Measurements from ENCODE around the gene RIN2. TPM values are rescaled to one million over a fixed set of nuclear protein-coding genes. Genes with fewer than 3 reads are reported as not detected.

Gene RIN2
- total RNA-seq, 1 donor from 2014 or later, result 48.8 TPM

DNA sequence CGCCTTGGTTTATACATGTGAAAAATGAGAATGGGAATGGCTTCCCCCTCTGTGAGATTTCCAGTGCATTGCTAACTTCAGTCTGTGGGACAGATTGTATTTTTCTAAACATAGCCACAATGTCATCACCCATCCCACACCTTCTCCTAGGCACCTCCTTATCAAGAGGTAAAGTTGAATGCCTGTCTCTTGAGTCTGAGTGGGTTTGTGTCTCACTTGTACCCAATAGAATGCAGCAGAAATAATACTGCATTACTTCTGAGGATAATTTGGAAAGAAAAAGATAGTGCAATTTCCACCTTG, 27.9 kb downstream of the RIN2 start:
- peaks cover 75% of the 10 kb centered on the region for H3K4me1 ChIP-seq
- H3K27ac ChIP-seq (replicated peaks), result peak overlapping the region; percentile 90
- peak overlapping the region; percentile 20 for H3K4me3 ChIP-seq
- intact Hi-C loops (cut with micrococcal nuclease), result loop anchor here (10.0 kb wide), 1 partner anchor 209 kb away; no protein-coding TSS in a partner anchor
- no peaks in the 10 kb centered on the region for H3K27me3 ChIP-seq (ENCODE audit: low read depth)
- no peak for DNase-seq
- no peaks in the 10 kb centered on the region for H3K36me3 ChIP-seq
- peaks cover 13% of the 10 kb centered on the region for H3K9me3 ChIP-seq (replicated peaks)
- TF ChIP-seq, protein P1, sequence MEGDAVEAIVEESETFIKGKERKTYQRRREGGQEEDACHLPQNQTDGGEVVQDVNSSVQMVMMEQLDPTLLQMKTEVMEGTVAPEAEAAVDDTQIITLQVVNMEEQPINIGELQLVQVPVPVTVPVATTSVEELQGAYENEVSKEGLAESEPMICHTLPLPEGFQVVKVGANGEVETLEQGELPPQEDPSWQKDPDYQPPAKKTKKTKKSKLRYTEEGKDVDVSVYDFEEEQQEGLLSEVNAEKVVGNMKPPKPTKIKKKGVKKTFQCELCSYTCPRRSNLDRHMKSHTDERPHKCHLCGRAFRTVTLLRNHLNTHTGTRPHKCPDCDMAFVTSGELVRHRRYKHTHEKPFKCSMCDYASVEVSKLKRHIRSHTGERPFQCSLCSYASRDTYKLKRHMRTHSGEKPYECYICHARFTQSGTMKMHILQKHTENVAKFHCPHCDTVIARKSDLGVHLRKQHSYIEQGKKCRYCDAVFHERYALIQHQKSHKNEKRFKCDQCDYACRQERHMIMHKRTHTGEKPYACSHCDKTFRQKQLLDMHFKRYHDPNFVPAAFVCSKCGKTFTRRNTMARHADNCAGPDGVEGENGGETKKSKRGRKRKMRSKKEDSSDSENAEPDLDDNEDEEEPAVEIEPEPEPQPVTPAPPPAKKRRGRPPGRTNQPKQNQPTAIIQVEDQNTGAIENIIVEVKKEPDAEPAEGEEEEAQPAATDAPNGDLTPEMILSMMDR (IDR thresholded peaks at IDR 0.05; ENCODE audit: borderline replicate concordance), result no peak

DNA sequence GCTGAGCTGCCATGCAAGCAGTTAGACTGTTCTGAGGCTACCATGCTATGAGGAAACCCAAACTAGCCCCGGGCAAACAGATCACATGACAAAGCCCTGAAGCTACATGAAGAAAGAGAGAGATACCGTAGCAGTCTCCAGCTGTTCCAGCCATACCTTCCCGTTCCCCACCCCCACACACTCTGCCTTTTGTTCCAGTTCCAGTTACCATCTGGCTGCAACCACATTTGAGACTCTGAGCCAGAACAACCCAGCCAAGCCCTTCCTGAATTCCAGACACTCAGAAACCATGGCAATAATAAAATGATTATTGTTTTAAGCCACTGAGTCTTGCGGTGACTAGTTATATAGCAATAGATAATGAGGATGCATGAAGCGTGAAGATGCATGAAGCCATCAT, 28.3 kb downstream of the RIN2 start:
- TF ChIP-seq, protein P1 (IDR thresholded peaks at IDR 0.05; ENCODE audit: borderline replicate concordance), result no peak
- Histone ChIP-seq H3K4me3 (peak overlapping the region; percentile 20), H3K4me1 (peaks cover 72% of the 10 kb centered on the region), H3K27ac (replicated peaks) (peak overlapping the region; percentile 90), H3K36me3 (no peaks in the 10 kb centered on the region), H3K9me3 (replicated peaks) (peaks cover 13% of the 10 kb centered on the region), H3K27me3 (ENCODE audit: low read depth) (no peaks in the 10 kb centered on the region)
- intact Hi-C loops (cut with micrococcal nuclease), result loop anchor here (10.0 kb wide), 1 partner anchor 208 kb away; no protein-coding TSS in a partner anchor
- DNase-seq, result peak; percentile 59

DNA sequence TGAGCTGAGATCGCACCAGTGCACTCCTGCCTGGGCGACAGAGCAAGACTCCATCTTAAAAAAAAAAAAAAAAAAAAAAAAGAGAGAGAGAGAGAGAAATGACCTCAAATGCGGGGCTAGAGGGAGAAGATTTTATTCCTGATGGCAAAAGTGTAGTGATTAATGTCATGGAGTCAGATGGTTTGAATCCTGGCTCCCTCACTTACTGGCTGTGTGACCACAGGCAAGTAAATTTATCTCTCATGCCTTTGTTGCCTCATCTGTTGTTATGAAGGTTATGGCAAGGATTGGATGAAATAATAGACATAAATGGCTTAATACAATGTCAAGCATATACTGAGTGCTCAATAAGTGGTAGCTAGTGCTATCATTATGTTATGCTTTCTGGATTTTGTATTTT, 29.3 kb downstream of the RIN2 start:
- Histone ChIP-seq H3K4me3 (no peak overlapping the region), H3K4me1 (peaks cover 79% of the 10 kb centered on the region), H3K27ac (replicated peaks) (peak overlapping the region; percentile 90), H3K9me3 (replicated peaks) (peaks cover 13% of the 10 kb centered on the region), H3K27me3 (ENCODE audit: low read depth) (no peaks in the 10 kb centered on the region), H3K36me3 (no peaks in the 10 kb centered on the region)
- DNase-seq, result no peak
- intact Hi-C loops (cut with micrococcal nuclease), result loop anchor here (10.0 kb wide), 1 partner anchor 207 kb away; no protein-coding TSS in a partner anchor
- TF ChIP-seq, protein P1 (IDR thresholded peaks at IDR 0.05; ENCODE audit: borderline replicate concordance), result no peak

DNA sequence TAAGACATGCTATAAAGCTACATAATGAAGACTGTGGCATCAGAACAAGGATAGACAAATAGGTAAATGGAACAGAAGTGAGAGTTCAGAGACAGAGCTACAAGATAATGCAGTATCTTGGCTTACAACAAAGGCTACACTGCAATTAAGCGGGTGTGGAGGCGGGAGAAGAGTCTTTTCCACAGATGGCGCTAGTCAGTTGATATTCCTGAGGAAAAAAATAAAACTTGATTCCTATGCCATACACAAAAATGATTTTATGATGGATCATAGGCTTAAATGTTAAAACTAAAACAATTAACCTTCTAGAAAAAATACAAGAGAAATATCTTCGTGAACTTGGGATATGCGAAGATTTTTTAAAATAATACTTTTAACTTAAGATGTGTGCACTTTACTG, 31.0 kb downstream of the RIN2 start:
- TF ChIP-seq, protein P1 (IDR thresholded peaks at IDR 0.05; ENCODE audit: borderline replicate concordance), result no peak
- no peaks in the 10 kb centered on the region for H3K27me3 ChIP-seq (ENCODE audit: low read depth)
- peaks cover 76% of the 10 kb centered on the region for H3K4me1 ChIP-seq
- DNase-seq, result no peak
- H3K27ac ChIP-seq (replicated peaks), result no peak overlapping the region
- intact Hi-C loops (cut with micrococcal nuclease), result loop anchor here (10.0 kb wide), 1 partner anchor 206 kb away; no protein-coding TSS in a partner anchor
- H3K4me3 ChIP-seq, result no peak overlapping the region
- no peaks in the 10 kb centered on the region for H3K36me3 ChIP-seq
- H3K9me3 ChIP-seq (replicated peaks), result peaks cover 13% of the 10 kb centered on the region

DNA sequence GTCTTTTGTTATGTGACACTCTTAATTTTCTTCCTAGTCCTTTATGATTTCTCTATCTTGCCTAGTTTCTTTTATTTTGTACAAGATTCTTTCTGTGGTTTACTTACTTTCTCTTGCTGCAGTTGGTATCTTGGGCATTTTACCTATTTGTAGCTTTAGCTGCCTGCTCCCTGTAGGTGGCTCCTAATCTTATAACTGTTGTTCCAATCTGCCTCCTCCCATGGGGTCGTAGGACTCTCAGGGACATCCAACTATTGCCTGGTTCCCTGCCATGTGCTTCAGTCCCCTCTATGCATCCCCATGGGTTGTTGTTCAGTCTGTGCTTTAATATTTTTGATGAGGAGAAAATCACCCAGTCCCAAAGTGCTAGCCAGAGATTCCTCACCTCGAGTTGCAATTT, 31.4 kb downstream of the RIN2 start:
- no peak overlapping the region for H3K27ac ChIP-seq (replicated peaks)
- intact Hi-C loops (cut with micrococcal nuclease), result loop anchor here (10.0 kb wide), 1 partner anchor 205 kb away; no protein-coding TSS in a partner anchor
- DNase-seq, result no peak
- H3K4me3 ChIP-seq, result no peak overlapping the region
- H3K9me3 ChIP-seq (replicated peaks), result peaks cover 13% of the 10 kb centered on the region
- peaks cover 72% of the 10 kb centered on the region for H3K4me1 ChIP-seq
- no peaks in the 10 kb centered on the region for H3K27me3 ChIP-seq (ENCODE audit: low read depth)
- TF ChIP-seq, protein P1 (IDR thresholded peaks at IDR 0.05; ENCODE audit: borderline replicate concordance), result no peak
- H3K36me3 ChIP-seq, result no peaks in the 10 kb centered on the region
